A673 (cell line): ENCODE measurements around the gene PPAN. TPM values are rescaled to one million over a fixed set of nuclear protein-coding genes. Genes with fewer than 3 reads are reported as not detected.
A peak's percentile ranks its signal among the peaks of the same experiment; 100 is the strongest.

Source experiments
- BruUV-seq: library from RNA; stranded (reverse); fragments of 400-500 nt; replicated peaks from 2 replicates; lab custom pipeline; 2021; lab: Mats Ljungman, UMichigan
- CTCF ChIA-PET: fragments of 300-600 bp; sonication (Branson Sonifier 250); formaldehyde crosslinking; loops from one replicate; lab custom pipeline; 2022; ENCODE audit warnings: antibody characterized with exemption; lab: Charles Lee
- POLR2A ChIA-PET: fragments of 300-600 bp; sonication (Branson Sonifier 250); formaldehyde crosslinking; loops from one replicate; lab custom pipeline; 2022; ENCODE audit warnings: antibody characterized with exemption; ENCODE audit not compliant: low non-redundant PET; lab: Charles Lee
- DNase-seq: peaks from one replicate; pipeline ENCODE4 v3.0.0-alpha.2; 2015; ENCODE audit warnings: low spot score
- H3K27ac ChIP-seq: fragments of 200-600 bp; sonication (generic); 2 replicates; pipeline ENCODE4 v1.5.1; 2016; ENCODE audit warnings: mixed run types, low read depth, mild to moderate bottlenecking, mixed read lengths, antibody characterized with exemption, low read length; ENCODE audit not compliant: poor library complexity, severe bottlenecking
- H3K27me3 ChIP-seq: fragments of 200-600 bp; sonication (generic); replicated peaks from 2 replicates; pipeline ENCODE4 v1.6.1; 2017; ENCODE audit warnings: mixed run types, low read depth, mild to moderate bottlenecking, mixed read lengths, antibody characterized with exemption, low read length; ENCODE audit not compliant: insufficient read depth, poor library complexity
- H3K36me3 ChIP-seq: fragments of 200-600 bp; sonication (generic); 2 replicates; pipeline ENCODE4 v1.6.1; 2016; ENCODE audit warnings: mixed run types, mild to moderate bottlenecking, mixed read lengths, antibody characterized with exemption, low read length; ENCODE audit not compliant: insufficient read depth, poor library complexity, severe bottlenecking
- H3K4me1 ChIP-seq: fragments of 200-600 bp; sonication (generic); 2 replicates; pipeline ENCODE4 v1.6.1; 2017; ENCODE audit warnings: mixed run types, mild to moderate bottlenecking, mixed read lengths, antibody characterized with exemption, low read length; ENCODE audit not compliant: insufficient read depth, poor library complexity, severe bottlenecking
- H3K4me3 ChIP-seq: fragments of 200-600 bp; sonication (generic); 2 replicates; pipeline ENCODE4 v1.5.1; 2016; ENCODE audit warnings: low read depth, mixed run types, mild to moderate bottlenecking, mixed read lengths, low read length; ENCODE audit not compliant: poor library complexity, severe bottlenecking
- H3K9me3 ChIP-seq: fragments of 200-600 bp; sonication (generic); 2 replicates; pipeline ENCODE4 v1.6.1; 2016; ENCODE audit warnings: mixed run types, low read depth, mild to moderate bottlenecking, mixed read lengths, antibody characterized with exemption, low read length; ENCODE audit not compliant: poor library complexity, severe bottlenecking
- EZH2 ChIP-seq: fragments of 200-600 bp; sonication (generic); IDR thresholded peaks from 2 replicates; pipeline ENCODE4 v1.6.1; 2017; ENCODE audit warnings: borderline replicate concordance, low read depth, mild to moderate bottlenecking, mixed read lengths, antibody characterized with exemption, low read length; ENCODE audit not compliant: poor library complexity, severe bottlenecking
- intact Hi-C: fragments of 100-400 bp; cut with micrococcal nuclease; formaldehyde crosslinking; loops from one replicate; pipeline ENCODE4 v1.10.0; 2022; ENCODE audit not compliant: unreplicated experiment
- total RNA-seq: library from RNA; stranded (reverse); gene quantifications from 2 replicates; pipeline ENCODE4 v1.2.3, GENCODE V29; 2021
- TF ChIP-seq, protein P1 (sequence below): fragments of 300-800, 200-600 bp; sonication (generic); conservative IDR thresholded peaks from 2 replicates; pipeline ENCODE4 v1.5.1; 2017; ENCODE audit warnings: low read depth, mild to moderate bottlenecking, antibody characterized with exemption, low read length, moderate library complexity, mixed read lengths

The PPAN gene
- total RNA-seq, 1 experiment from 2014 or later, result 132 TPM

DNA sequence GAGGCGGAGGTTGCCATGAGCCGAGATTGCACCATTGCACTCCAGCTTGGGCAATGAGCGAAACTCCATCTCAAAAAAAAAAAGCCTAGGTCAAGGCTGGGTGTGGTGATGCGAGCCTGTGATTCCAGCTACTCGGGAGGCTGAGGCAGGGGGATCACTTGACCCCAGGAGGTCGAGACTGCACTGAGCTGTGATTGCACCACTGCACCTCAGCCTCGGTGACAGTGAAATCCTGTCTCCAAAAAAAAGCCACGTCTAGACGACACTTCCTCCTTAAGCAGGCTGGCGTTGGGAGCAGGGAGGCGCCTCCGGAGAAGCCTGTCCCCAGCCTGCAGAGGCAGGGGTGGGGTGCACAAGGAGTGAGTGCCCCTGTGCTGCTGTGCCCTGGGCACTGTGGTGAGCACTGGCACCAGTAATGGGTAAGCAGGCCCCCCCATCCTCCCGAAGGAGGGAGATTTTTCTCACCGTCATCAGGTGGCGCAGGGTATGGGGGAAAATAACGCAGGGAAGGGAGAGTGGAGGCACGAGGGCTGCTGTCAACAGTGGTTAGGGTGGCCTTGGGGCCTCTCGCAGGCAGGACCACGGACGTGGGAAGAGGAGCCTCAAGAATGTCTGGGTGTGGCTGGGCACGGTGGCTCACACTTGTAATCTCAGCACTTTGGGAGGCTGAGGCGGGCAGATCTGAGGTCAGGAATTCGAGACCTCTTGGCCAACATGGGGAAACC, 6.0 kb downstream of the PPAN start:
- TF ChIP-seq EZH2, result no peak
- TF ChIP-seq, protein P1, sequence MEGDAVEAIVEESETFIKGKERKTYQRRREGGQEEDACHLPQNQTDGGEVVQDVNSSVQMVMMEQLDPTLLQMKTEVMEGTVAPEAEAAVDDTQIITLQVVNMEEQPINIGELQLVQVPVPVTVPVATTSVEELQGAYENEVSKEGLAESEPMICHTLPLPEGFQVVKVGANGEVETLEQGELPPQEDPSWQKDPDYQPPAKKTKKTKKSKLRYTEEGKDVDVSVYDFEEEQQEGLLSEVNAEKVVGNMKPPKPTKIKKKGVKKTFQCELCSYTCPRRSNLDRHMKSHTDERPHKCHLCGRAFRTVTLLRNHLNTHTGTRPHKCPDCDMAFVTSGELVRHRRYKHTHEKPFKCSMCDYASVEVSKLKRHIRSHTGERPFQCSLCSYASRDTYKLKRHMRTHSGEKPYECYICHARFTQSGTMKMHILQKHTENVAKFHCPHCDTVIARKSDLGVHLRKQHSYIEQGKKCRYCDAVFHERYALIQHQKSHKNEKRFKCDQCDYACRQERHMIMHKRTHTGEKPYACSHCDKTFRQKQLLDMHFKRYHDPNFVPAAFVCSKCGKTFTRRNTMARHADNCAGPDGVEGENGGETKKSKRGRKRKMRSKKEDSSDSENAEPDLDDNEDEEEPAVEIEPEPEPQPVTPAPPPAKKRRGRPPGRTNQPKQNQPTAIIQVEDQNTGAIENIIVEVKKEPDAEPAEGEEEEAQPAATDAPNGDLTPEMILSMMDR, result no peak
- ChIA-PET POLR2A (no interaction called here), CTCF (interaction anchor here (0.7 kb wide), 1 partner anchor 429 kb away, joined by 5 read pairs; no protein-coding TSS in a partner anchor)
- no peak for DNase-seq
- H3K27ac ChIP-seq, result peak overlapping the region; percentile 30
- peaks cover 77% of the 10 kb centered on the region for H3K36me3 ChIP-seq
- no peak overlapping the region for H3K4me3 ChIP-seq
- H3K4me1 ChIP-seq, result peaks cover 17% of the 10 kb centered on the region
- BruUV-seq, result no TSS peak
- H3K9me3 ChIP-seq, result no peaks in the 10 kb centered on the region
- intact Hi-C loops, result loop anchor here (5.0 kb wide), 1 partner anchor 180 kb away; no protein-coding TSS in a partner anchor
- H3K27me3 ChIP-seq, result no peaks in the 10 kb centered on the region

DNA sequence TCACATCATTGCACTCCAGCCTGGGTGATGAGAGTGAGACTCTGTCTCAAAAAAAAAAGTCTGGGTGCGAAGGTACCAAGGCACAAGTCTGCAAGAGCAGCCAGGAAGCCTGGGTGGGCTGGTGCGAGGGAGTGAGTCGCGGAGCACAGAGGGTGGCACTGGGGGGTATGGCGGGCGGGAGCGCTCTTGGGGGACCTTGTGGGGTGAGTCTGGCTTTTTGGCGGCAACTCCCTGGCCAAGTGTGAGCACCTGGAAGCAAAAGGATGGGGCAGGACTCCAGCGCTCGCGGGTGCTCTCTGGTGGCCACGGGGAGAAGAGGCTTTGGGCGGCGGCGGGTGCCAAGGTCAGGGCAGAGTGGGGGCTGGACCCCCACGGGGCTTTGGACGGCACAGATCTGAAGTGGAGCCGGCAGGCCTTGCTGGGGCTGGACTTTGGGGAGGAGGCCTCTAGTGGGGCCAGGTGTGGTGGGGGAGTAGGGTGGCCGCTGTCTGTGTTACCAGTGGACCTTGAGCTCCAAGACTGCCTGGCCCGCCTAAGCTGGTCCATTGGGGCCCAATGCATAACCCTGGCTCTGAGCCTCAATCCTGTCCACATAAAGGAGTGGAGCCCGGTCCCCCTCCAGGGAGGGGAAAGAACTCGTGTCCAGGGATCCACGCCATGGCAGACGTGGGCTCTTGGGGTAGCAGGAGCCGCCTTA, 6.9 kb downstream of the PPAN start:
- H3K4me1 ChIP-seq, result peaks cover 9% of the 10 kb centered on the region
- peaks cover 77% of the 10 kb centered on the region for H3K36me3 ChIP-seq
- H3K4me3 ChIP-seq, result no peak overlapping the region
- CTCF ChIA-PET, result no interaction called here
- intact Hi-C loops, result loop anchor here (5.0 kb wide), 1 partner anchor 181 kb away; no protein-coding TSS in a partner anchor
- POLR2A ChIA-PET, result no interaction called here
- peak overlapping the region; percentile 46 for H3K27ac ChIP-seq
- TF ChIP-seq, protein P1, result peak; percentile 73
- TF ChIP-seq EZH2, result no peak
- BruUV-seq, result no TSS peak
- DNase-seq, result peak; percentile 71
- H3K9me3 ChIP-seq, result no peaks in the 10 kb centered on the region
- H3K27me3 ChIP-seq, result no peaks in the 10 kb centered on the region

DNA sequence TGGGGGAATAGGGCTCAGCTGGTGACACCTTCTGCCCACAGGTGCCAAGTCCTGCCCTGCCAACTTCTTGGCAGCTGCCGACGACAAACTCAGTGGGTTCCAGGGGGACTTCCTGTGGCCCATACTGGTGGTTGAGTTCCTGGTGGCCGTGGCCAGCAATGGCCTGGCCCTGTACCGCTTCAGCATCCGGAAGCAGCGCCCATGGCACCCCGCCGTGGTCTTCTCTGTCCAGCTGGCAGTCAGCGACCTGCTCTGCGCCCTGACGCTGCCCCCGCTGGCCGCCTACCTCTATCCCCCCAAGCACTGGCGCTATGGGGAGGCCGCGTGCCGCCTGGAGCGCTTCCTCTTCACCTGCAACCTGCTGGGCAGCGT, 7.4 kb downstream of the PPAN start:
- peak overlapping the region; percentile 46 for H3K27ac ChIP-seq
- H3K4me1 ChIP-seq, result peaks cover 7% of the 10 kb centered on the region
- no peaks in the 10 kb centered on the region for H3K27me3 ChIP-seq
- ChIA-PET CTCF (no interaction called here), POLR2A (no interaction called here)
- peaks cover 73% of the 10 kb centered on the region for H3K36me3 ChIP-seq
- no peaks in the 10 kb centered on the region for H3K9me3 ChIP-seq
- DNase-seq, result no peak
- no peak for TF ChIP-seq EZH2
- TF ChIP-seq, protein P1, result no peak
- BruUV-seq, result no TSS peak
- H3K4me3 ChIP-seq, result no peak overlapping the region
- intact Hi-C loops, result loop anchor here (5.0 kb wide), 1 partner anchor 181 kb away; no protein-coding TSS in a partner anchor
